T-helper 1 cell treated with Interleukin-12 subunit alpha and Interleukin-12 subunit beta and Interleukin-4 antibody, amounts not matched to agents 30 μg/mL and 1 μg/mL, for 36 hours (primary cell): ENCODE results near the gene LNX1.

Experiments used
- H3K27ac Mint-ChIP-seq: one replicate; pipeline ENCODE4 v1.8.0; 2021; ENCODE audit warnings: mild to moderate bottlenecking, mixed read lengths
- H3K27me3 Mint-ChIP-seq: one replicate; pipeline ENCODE4 v1.8.0; 2021; ENCODE audit warnings: low read depth, mixed read lengths
- H3K36me3 Mint-ChIP-seq: one replicate; pipeline ENCODE4 v1.8.0; 2021; ENCODE audit warnings: low read depth, mixed read lengths
- H3K4me1 Mint-ChIP-seq: one replicate; pipeline ENCODE4 v1.8.0; 2021; ENCODE audit warnings: low read depth, mixed read lengths
- H3K4me3 Mint-ChIP-seq: one replicate; pipeline ENCODE4 v1.8.0; 2021; ENCODE audit warnings: mild to moderate bottlenecking, moderate library complexity, mixed read lengths
- H3K9me3 Mint-ChIP-seq: one replicate; pipeline ENCODE4 v1.8.0; 2021; ENCODE audit warnings: mixed read lengths

The LNX1 gene

DNA sequence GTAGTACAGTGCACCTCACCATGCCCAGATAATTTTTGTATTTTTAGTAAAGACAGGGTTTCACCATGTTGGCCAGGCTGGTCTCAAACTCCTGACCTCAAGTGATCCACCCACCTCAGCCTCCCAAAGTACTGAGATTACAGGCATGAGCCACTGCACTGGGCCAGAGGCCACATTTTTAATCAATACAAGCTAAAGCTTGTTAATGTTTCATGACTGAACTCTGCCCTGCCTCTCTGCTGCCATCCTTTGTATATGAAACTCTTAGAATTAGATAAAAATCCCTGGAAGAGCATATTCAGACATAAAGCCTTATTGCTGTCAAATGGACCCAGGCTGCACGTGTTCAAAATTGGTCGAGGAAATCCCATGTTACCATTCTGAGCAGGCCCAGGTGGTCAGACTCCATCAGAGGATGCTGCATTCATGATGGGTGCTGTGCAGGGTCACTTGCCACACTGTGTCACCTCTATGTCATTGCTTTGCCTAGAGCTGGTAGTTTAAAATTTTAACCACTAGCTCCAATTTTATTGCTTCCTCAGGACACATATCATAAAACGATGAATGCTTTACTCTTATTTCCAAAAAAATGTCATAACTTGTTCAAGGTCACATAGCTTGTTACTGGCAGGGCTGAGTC lies 45.2 kb downstream of the LNX1 start:
- no peak overlapping the region for H3K27ac Mint-ChIP-seq
- no peaks in the 10 kb centered on the region for H3K36me3 Mint-ChIP-seq
- H3K9me3 Mint-ChIP-seq = peaks cover 3% of the 10 kb centered on the region
- no peaks in the 10 kb centered on the region for H3K4me1 Mint-ChIP-seq
- peaks cover 11% of the 10 kb centered on the region for H3K27me3 Mint-ChIP-seq
- no peak overlapping the region for H3K4me3 Mint-ChIP-seq

DNA sequence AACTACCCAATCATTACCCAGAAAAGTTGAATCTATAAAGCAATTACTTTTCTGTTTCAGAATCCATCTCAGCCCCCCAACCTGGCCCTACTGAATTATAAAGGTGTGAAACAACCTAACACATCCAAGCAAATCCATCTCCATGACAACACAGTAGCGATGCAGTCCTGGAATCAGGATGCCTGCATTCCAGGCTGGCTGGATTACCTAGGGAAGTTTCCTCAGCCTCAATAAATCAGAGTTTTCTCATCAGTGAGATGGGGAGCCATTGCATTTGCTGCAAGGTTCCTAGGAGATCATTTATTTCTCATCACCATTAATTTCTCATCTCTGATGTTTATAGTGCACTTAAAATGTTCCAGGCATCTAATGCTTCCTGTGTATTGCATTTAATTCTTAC lies 46.0 kb downstream of the LNX1 start:
- peaks cover 11% of the 10 kb centered on the region for H3K27me3 Mint-ChIP-seq
- no peak overlapping the region for H3K4me3 Mint-ChIP-seq
- no peak overlapping the region for H3K27ac Mint-ChIP-seq
- no peaks in the 10 kb centered on the region for H3K36me3 Mint-ChIP-seq
- no peaks in the 10 kb centered on the region for H3K4me1 Mint-ChIP-seq
- H3K9me3 Mint-ChIP-seq = peaks cover 3% of the 10 kb centered on the region

DNA sequence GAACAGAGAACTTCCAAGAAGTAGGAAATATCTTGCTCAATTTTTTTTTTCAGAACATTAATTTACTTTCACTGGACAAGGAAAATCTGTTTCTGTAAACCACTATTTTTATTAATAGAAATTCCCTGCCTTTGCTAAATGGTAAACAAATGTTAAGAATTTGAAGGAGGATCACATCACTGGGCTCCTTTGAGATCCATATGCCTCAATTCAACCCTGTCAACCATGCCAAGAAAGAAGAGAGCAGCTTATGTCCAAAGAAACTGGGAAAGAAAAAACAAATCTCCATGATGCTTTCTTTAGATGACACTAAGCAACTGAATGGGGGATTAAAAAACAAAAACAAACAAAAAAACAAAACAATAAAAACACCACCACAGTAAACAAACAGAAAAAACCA lies 47.7 kb downstream of the LNX1 start:
- Mint-ChIP-seq H3K9me3 (no peaks in the 10 kb centered on the region), H3K36me3 (no peaks in the 10 kb centered on the region), H3K27ac (no peak overlapping the region), H3K4me3 (no peak overlapping the region), H3K27me3 (peaks cover 11% of the 10 kb centered on the region), H3K4me1 (no peaks in the 10 kb centered on the region)

DNA sequence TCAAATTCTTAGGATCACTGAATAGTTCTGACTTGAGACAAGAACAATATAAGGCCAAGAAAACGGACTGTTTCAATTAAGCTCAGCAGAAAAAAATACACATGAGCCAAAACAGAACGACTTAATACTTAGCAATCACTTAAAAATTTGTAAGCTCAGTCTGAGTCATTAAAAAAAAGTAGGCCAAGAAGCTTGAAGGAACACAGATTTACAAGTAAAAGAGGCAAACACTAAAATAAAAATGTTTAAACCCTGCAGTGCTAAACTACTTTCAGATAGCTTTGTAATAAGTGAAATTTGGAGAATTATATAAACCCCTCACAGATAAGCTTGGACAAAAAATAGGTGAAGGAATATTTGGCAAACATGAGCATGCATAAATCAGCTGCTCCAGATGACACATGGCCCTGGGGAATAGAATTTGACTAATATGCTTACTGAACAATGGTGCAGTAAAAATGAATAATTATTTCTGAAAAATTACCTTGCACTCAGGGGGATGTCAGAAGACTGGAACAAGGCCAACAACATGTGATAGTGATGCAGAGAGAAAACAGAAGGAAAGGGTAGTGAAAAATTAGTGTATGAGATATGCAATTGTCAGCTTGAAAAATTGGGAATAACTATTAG lies 49.6 kb downstream of the LNX1 start:
- Mint-ChIP-seq H3K36me3 (no peaks in the 10 kb centered on the region), H3K27ac (no peak overlapping the region), H3K4me3 (no peak overlapping the region), H3K27me3 (peaks cover 5% of the 10 kb centered on the region), H3K9me3 (no peaks in the 10 kb centered on the region), H3K4me1 (no peaks in the 10 kb centered on the region)

DNA sequence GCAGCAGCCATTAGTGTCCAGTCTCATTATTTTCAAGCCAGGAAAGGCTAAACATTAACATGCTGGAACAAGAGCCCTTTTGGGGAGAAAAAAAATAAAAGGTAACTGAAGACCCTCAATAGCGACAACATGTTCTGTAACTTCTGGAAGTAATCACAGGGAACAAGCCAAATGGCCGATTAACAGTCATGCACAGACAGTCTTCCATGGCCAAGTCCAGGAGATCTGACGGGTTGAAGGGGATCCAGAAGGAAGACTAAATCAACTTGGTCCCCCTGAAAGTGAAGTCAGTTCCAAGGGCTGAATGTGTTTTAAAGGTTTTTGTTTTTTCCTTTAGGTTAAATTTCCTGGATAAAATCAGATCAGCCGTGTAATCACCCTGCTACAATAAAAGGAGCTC lies 52.5 kb downstream of the LNX1 start:
- H3K27me3 Mint-ChIP-seq = peaks cover 5% of the 10 kb centered on the region
- H3K4me1 Mint-ChIP-seq = no peaks in the 10 kb centered on the region
- H3K36me3 Mint-ChIP-seq = no peaks in the 10 kb centered on the region
- H3K9me3 Mint-ChIP-seq = no peaks in the 10 kb centered on the region
- H3K4me3 Mint-ChIP-seq = no peak overlapping the region
- H3K27ac Mint-ChIP-seq = no peak overlapping the region

DNA sequence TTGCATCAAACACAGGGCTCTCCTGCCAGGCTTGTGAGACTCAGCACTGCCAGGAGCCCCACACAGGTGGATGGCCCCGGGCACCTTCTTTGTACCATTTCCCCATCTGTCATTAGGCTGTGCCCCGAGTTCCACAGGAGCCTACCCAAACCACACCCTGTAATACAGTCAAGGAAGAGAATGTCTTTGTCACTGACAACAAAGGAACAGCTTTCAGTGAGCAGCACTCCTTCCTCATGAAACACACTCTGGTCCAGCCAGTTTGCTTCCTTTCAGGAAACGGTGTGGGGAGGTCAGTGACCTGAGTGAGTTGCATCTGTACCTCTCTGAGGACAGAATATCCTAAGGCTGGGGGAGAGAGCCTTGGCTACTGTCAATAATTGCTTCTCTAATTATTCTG lies 53.7 kb downstream of the LNX1 start:
- Mint-ChIP-seq H3K4me1 (no peaks in the 10 kb centered on the region), H3K4me3 (no peak overlapping the region), H3K27me3 (peaks cover 5% of the 10 kb centered on the region), H3K36me3 (no peaks in the 10 kb centered on the region), H3K27ac (no peak overlapping the region), H3K9me3 (no peaks in the 10 kb centered on the region)

DNA sequence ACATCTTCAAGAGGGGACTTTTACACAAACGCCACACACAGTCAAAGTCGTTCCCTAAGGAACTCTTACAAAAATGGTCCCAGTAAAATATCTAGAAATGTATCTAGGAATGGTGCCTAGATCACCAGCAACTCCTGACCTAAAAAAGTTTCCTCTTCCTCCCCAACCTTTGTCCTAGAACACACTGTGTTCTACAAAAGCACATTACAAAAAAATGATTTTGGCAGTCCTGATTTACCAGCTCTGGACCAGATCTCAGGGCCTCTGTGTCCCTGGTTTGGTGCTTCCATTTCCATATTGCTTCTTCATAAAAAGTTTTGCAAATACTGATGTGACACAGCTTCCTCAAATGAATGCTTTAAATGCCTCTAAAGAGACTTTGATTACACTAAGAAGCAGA lies 55.0 kb downstream of the LNX1 start:
- peaks cover 5% of the 10 kb centered on the region for H3K27me3 Mint-ChIP-seq
- H3K4me3 Mint-ChIP-seq = no peak overlapping the region
- no peaks in the 10 kb centered on the region for H3K36me3 Mint-ChIP-seq
- no peak overlapping the region for H3K27ac Mint-ChIP-seq
- no peaks in the 10 kb centered on the region for H3K4me1 Mint-ChIP-seq
- no peaks in the 10 kb centered on the region for H3K9me3 Mint-ChIP-seq

DNA sequence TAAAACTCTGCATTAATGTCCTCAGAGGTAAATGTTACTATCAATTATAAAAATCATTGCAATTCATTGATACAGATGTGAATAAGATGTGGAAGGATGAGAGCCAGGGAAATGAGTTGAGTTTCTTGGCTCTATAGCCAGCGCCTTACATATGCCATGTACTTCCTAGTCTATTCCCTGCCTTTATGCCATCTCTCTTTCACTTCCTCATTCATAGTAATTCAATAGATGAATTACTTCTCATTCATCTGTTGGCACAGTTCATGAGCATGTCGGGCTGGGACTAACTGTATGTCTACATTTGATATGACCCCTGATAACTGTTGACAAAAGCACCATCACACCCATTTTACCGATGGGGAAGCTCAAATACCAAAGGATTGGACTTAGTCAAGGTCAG lies 55.7 kb downstream of the LNX1 start:
- H3K27ac Mint-ChIP-seq = no peak overlapping the region
- H3K9me3 Mint-ChIP-seq = no peaks in the 10 kb centered on the region
- no peak overlapping the region for H3K4me3 Mint-ChIP-seq
- H3K4me1 Mint-ChIP-seq = no peaks in the 10 kb centered on the region
- peaks cover 5% of the 10 kb centered on the region for H3K27me3 Mint-ChIP-seq
- H3K36me3 Mint-ChIP-seq = no peaks in the 10 kb centered on the region

DNA sequence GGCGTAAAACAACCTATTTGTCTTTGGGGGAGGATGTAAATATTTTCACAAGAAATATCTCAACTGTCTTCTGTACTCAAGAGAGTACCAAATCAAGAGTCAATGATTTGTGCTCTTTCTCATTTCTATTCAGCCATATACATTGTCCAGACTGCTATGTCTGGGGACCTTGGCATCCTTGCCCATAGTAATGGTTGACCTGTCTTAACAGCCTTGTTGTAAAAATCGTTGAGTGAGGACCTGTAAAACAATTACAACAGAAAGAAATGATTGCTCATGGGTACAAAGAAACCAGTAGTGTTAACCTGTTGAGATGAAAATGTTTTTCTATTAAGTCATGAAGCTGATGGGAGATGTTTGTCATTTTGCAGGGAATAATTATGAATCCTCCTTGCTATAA lies 56.6 kb downstream of the LNX1 start:
- no peaks in the 10 kb centered on the region for H3K9me3 Mint-ChIP-seq
- H3K4me1 Mint-ChIP-seq = no peaks in the 10 kb centered on the region
- H3K36me3 Mint-ChIP-seq = no peaks in the 10 kb centered on the region
- H3K27ac Mint-ChIP-seq = no peak overlapping the region
- H3K4me3 Mint-ChIP-seq = no peak overlapping the region
- peaks cover 5% of the 10 kb centered on the region for H3K27me3 Mint-ChIP-seq

DNA sequence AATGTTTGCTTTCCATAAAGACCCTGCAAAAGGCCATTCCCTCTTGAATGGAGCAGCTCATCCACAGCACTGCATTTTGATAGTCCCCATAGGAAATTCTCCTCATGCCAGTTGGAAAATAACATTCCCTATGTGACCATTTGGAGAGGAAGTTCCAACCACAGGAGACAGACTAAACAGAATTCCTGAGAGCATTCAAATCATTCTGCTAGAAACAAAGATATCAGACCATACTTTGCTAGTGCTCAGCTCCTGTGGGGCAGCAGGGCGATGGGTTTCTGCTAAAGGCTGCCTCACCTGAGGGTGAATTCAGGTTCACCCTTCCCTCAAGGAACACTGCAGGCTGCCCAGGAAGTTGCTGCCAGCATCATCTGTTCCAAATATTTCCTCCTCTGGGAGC lies 58.8 kb downstream of the LNX1 start:
- no peak overlapping the region for H3K27ac Mint-ChIP-seq
- H3K4me1 Mint-ChIP-seq = no peaks in the 10 kb centered on the region
- peaks cover 1% of the 10 kb centered on the region for H3K27me3 Mint-ChIP-seq
- H3K36me3 Mint-ChIP-seq = no peaks in the 10 kb centered on the region
- no peak overlapping the region for H3K4me3 Mint-ChIP-seq
- H3K9me3 Mint-ChIP-seq = no peaks in the 10 kb centered on the region

DNA sequence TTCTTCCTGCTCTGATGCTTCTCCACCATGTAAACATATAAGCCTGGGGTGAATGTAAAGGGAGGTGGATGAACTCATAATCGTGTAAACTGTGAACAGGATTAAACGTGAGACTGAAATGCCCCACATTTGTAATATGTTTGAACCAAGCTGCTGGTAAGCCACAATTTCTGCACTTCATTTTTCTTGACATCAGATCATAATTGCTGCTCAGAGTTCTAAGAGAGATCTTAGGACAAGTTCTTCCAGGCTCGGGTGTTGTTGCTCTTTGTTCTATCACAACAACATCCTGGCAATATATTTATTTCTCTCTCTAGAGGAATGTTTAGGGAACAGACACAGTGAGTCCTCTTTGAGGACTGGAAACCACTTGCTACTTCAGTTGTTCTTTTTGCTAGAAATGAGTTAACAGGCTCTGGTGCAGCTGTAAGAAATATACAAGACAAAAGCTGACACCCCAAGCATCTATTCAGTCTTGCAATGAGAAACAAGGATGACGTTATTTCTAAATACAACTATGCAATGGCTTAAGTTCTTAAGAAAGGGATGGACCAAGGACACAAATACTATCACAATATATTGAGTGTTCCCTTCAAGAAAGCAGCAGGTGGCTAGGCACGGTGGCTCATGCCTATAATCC lies 59.6 kb downstream of the LNX1 start:
- no peaks in the 10 kb centered on the region for H3K4me1 Mint-ChIP-seq
- peaks cover 1% of the 10 kb centered on the region for H3K27me3 Mint-ChIP-seq
- no peak overlapping the region for H3K4me3 Mint-ChIP-seq
- H3K27ac Mint-ChIP-seq = no peak overlapping the region
- no peaks in the 10 kb centered on the region for H3K9me3 Mint-ChIP-seq
- H3K36me3 Mint-ChIP-seq = no peaks in the 10 kb centered on the region

DNA sequence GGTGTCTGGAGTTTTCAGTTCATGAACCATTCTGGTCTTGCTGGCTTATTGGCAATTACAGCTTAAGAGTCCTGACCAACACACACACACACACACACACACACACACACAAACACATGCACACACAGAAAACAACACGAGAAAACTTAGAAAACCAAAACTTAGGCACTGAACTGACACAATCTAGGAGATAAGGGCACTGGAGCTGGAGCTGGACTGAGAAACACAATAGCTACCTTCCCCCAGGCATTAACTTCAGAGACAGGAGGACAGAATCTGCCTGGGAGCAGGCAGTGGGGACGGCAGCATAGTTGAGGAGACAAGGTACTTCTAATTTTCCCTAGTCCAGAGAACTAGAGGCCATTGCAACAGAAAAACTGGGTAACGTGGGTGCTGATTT lies 62.3 kb downstream of the LNX1 start:
- no peak overlapping the region for H3K27ac Mint-ChIP-seq
- peaks cover 4% of the 10 kb centered on the region for H3K27me3 Mint-ChIP-seq
- no peak overlapping the region for H3K4me3 Mint-ChIP-seq
- H3K9me3 Mint-ChIP-seq = no peaks in the 10 kb centered on the region
- no peaks in the 10 kb centered on the region for H3K4me1 Mint-ChIP-seq
- H3K36me3 Mint-ChIP-seq = no peaks in the 10 kb centered on the region

DNA sequence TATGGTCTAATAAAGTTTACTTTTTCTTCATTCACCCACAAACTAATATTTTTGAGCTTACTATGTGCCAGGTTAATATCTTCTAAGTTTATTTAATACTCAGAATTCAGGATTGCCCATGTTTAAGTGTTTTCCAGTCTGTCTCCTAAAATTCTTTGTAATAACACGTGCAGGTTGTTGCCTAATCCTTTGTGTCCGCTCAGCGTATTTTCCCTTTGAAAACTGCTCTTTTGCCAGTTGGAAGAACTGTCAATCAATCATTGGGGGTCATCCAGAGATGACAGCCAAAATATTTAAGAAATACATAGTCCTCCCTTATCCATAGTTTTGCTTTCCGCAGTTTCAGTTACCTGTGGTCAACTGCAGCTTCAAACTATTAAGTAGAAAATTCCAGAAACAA lies 63.4 kb downstream of the LNX1 start:
- H3K27me3 Mint-ChIP-seq = peaks cover 4% of the 10 kb centered on the region
- no peaks in the 10 kb centered on the region for H3K36me3 Mint-ChIP-seq
- H3K27ac Mint-ChIP-seq = no peak overlapping the region
- H3K4me3 Mint-ChIP-seq = no peak overlapping the region
- H3K4me1 Mint-ChIP-seq = no peaks in the 10 kb centered on the region
- H3K9me3 Mint-ChIP-seq = no peaks in the 10 kb centered on the region

DNA sequence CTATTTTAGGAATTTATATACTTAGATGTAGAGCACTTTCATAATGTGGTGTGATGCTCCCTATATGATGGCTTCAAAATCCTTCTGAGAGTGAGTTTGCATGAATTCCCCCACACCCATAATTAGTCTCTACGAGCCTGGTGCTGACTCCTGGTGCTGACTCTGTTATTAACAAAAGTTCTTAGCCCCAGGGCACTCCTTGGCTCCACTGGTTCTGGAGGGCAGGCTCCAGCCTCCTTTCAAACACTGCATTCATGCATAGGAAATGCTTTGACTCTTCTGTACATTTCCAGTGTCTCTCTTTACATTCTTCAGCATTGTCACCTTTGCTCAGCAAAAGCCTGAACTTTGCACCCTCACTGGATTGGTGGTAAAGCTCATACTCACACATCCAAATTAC lies 64.0 kb downstream of the LNX1 start:
- Mint-ChIP-seq H3K27me3 (peaks cover 5% of the 10 kb centered on the region), H3K9me3 (no peaks in the 10 kb centered on the region), H3K4me3 (no peak overlapping the region), H3K36me3 (no peaks in the 10 kb centered on the region), H3K4me1 (no peaks in the 10 kb centered on the region), H3K27ac (no peak overlapping the region)

DNA sequence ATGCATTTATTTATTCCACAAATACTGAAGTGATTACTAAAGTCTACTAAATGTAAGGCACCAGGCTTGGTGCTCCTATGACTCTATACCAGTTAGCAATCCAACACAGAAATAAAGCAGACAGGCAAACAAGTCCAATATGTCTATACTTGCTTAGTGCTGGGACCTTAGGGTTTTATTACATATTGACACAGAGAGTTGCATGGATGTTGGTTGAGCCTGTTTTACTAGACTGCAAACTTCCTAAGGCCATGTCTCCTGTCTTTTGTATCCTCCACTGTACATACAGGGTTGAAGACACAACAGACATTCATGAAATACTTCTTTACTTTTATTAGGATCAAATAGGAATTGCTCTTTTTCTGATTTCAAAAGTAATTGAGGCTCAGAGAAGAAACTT lies 69.0 kb downstream of the LNX1 start:
- Mint-ChIP-seq H3K4me1 (no peaks in the 10 kb centered on the region), H3K36me3 (no peaks in the 10 kb centered on the region), H3K9me3 (no peaks in the 10 kb centered on the region), H3K27me3 (peaks cover 9% of the 10 kb centered on the region), H3K27ac (no peak overlapping the region), H3K4me3 (no peak overlapping the region)
